Endothelial cell of umbilical vein (primary cell): ENCODE measurements around the gene LGALSL.

Source experiments
- MYC ChIP-seq: IDR thresholded peaks from one replicate; pipeline ENCODE4 v1.6.1; 2011; ENCODE audit warnings: mild to moderate bottlenecking, low read depth, low read length
- POLR2AphosphoS5 ChIP-seq: IDR thresholded peaks from 2 replicates; pipeline ENCODE4 v1.6.1; 2012; ENCODE audit warnings: low read depth, mild to moderate bottlenecking, control low read depth, low read length, moderate library complexity; ENCODE audit not compliant: insufficient read depth
- TF ChIP-seq, protein P1 (sequence below), 2 donors: IDR thresholded peaks; 1 replicate in 1 of 2; 2 replicates in 1 of 2; pipeline ENCODE4 v1.5.1; 2011; ENCODE audit warnings: low read length in 2 of 2, mild to moderate bottlenecking in 2 of 2, moderate library complexity in 2 of 2, control low read depth in 1 of 2, inconsistent platforms in 1 of 2, low read depth in 1 of 2; ENCODE audit not compliant: insufficient read depth in 1 of 2; ENCODE audit errors: extremely low read depth in 1 of 2

DNA sequence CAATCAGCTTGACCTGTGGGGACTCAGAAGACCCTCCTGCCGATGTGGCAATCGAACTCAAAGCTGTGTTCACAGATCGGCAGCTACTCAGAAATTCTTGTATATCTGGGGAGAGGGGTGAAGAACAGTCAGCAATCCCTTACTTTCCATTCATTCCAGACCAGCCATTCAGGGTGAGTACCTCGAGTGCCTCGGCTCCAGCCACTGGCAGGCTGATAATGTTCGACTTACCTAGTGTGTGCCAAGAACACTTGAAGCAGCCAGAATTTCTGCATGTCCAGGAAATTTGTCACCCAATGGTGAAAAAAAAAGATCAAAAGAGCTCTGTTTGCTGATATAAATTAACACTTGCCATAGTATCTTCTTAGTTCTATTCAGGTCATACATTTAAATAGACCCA lies 2.3 kb downstream of the LGALSL start:
- TF ChIP-seq, protein P1, sequence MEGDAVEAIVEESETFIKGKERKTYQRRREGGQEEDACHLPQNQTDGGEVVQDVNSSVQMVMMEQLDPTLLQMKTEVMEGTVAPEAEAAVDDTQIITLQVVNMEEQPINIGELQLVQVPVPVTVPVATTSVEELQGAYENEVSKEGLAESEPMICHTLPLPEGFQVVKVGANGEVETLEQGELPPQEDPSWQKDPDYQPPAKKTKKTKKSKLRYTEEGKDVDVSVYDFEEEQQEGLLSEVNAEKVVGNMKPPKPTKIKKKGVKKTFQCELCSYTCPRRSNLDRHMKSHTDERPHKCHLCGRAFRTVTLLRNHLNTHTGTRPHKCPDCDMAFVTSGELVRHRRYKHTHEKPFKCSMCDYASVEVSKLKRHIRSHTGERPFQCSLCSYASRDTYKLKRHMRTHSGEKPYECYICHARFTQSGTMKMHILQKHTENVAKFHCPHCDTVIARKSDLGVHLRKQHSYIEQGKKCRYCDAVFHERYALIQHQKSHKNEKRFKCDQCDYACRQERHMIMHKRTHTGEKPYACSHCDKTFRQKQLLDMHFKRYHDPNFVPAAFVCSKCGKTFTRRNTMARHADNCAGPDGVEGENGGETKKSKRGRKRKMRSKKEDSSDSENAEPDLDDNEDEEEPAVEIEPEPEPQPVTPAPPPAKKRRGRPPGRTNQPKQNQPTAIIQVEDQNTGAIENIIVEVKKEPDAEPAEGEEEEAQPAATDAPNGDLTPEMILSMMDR (IDR thresholded peaks at IDR 0.05; ENCODE audit: extremely low read depth in 1 of 2, insufficient read depth in 1 of 2, low read depth in 1 of 2, low read length in 2 of 2): no peak
- TF ChIP-seq POLR2AphosphoS5 (no peak), MYC (no peak)
